Medulla oblongata (tissue), 1 donor: Measurements from ENCODE around the gene FPGS.
A peak's percentile ranks its signal among the peaks of the same experiment; 100 is the strongest.

Source experiments
- DNase-seq: peaks from one replicate; pipeline ENCODE4 v3.0.0-alpha.2; 2015; ENCODE audit errors: extremely low spot score

Gene FPGS

DNA sequence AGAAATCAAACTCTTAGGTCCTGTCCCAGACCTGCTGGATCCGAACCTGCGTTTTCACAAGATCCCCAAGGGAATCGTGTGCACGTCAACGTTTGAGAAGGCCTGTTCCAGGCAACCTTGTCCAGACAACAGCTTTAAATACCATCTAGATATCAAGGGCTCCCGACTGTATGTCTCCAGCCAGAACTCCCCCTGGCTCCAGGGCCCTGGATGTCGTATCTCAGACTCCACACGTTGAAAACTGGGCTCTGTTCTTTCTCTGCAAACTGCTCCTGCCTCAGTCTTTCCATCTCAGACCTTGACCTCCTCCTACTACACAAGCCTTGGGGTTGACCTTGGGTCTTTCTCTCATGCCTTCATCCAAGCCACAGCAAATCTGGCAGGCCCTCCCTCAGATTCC is 57.6 kb downstream of the FPGS start:
- DNase-seq = no peak

DNA sequence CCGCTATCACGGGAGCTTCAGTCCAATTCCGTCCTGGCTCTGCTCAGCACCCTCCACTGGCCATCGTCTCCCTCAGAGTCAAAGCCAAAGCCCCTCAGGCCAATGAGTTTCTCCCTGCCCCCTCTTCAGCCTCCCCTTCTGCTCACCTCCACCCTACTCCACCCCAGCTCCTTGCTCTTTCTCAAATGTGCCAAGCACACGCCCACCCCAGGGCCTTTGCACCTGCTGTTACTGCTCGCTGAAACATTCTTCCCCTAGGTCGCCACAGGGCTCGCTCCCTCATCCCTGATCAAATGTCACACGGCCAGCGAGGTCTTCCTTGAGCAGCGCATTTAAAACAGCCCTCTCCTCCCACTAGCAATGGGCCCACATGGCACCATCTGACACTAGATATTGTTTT is 58.1 kb downstream of the FPGS start:
- no peak for DNase-seq

DNA sequence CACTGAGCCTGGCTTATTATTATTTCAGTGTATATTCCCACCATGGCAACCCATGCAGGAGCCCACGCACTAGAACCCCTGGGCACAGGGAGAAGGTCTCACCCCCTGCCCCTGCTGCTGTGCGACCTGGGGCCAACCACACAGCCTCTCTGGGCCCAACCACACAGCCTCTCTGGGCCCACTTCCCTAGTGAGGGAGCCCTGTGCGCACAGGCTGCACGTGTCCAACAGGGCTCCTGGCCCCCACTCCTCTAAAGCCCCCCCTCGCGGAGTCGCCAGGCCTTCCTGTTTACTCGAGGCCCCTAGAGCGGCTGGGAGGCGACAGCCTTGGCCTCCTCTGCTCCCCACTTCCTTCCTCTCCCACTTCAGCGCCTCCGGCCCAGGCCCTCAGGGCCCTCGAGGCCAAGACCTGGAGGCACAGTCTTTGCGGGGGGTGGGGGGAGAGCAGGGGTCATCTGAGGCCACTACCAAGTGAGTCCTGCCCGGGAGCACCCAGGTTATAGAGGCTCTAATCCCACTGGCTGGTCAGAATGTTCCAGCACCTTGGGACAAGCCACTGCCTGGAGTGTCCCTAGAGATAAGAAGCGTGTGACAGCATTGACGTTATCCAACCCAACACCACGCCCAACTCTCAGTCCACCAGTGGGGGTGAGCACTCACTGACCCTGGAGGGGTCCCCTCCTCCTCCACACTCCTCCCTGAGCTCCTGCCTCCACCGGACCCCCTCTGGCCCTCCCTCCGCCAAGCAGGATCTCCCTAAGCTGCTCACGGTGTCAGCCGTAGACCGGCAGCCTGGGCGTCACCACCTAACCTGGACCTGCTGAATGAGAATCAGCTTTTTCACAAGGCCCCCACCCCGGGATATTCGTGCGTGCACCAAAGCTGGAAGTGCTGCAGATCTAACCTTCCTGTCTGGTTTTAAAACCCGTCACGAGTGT is 59.7 kb downstream of the FPGS start:
- DNase-seq = peak; percentile 83

DNA sequence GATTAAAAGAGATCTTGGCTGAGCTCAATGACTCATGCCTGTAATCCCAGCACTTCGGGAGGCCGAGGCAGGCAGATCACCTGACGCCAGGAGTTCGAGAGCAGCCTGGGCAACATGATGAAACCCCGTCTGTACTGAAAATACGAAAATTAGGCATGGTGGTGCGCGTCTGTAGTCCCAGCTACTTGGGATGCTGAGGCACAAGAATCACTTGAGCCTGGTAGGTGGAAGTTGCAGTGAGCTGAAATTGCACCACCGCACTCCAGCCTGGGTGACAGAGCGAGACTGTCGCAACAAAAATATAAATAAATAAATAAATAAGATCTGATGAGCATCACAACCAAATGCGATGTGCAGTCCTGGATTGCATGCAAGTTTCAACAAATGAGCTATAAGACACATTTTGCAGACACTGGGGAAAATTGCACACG is 60.5 kb downstream of the FPGS start:
- no peak for DNase-seq
